Chondrocyte (in vitro differentiated cells): Measurements from ENCODE around the gene PDCL2. TPM values are rescaled to one million over a fixed set of nuclear protein-coding genes. Genes with fewer than 3 reads are reported as not detected.

Source experiments
- DNase-seq: peaks from one replicate; pipeline ENCODE4 v3.0.0; 2021; ENCODE audit warnings: mixed read lengths, low spot score
- H3K27ac Mint-ChIP-seq: one replicate; pipeline ENCODE4 v1.8.0; 2021; ENCODE audit warnings: mild to moderate bottlenecking, moderate library complexity, mixed read lengths; ENCODE audit not compliant: unreplicated experiment
- H3K27me3 Mint-ChIP-seq: 2 replicates; pipeline ENCODE4 v1.8.0; 2021; ENCODE audit warnings: low read depth, mixed read lengths
- H3K36me3 Mint-ChIP-seq: 2 replicates; pipeline ENCODE4 v1.8.0; 2021; ENCODE audit warnings: low read depth, mixed read lengths
- H3K4me1 Mint-ChIP-seq: 2 replicates; pipeline ENCODE4 v1.8.0; 2021; ENCODE audit warnings: low read depth, mild to moderate bottlenecking, mixed read lengths
- H3K4me3 Mint-ChIP-seq: one replicate; pipeline ENCODE4 v1.8.0; 2021; ENCODE audit warnings: mild to moderate bottlenecking, moderate library complexity, mixed read lengths; ENCODE audit not compliant: unreplicated experiment
- H3K9me3 Mint-ChIP-seq: 2 replicates; pipeline ENCODE4 v1.8.0; 2021; ENCODE audit warnings: low read depth, mixed read lengths
- CTCF ChIP-seq: fragments of 200-600 bp; sonication (generic); IDR thresholded peaks from 2 replicates; pipeline ENCODE4 v1.5.0; 2021; ENCODE audit warnings: antibody characterized with exemption, mild to moderate bottlenecking, moderate library complexity
- total RNA-seq: library from RNA; stranded (reverse); gene quantifications from 3 replicates; pipeline ENCODE4 v1.2.1, GENCODE V29; 2021

The PDCL2 gene
- total RNA-seq, 1 donor from 2014 or later = not detected

GRCh38 chr4:55546756-55547465, 45.1 kb downstream of the PDCL2 start, which contains the start of gene CLOCK:
Gene CLOCK, minus strand, starts transcription at chr4:55546909. Its CDS starts 64,124 bp downstream, at chr4:55482785.
- no peaks in the 10 kb centered on the region for H3K9me3 Mint-ChIP-seq
- H3K36me3 Mint-ChIP-seq = no peaks in the 10 kb centered on the region
- peak; percentile 78 for TF ChIP-seq CTCF
- H3K4me1 Mint-ChIP-seq = peaks cover 53% of the 10 kb centered on the region
- no peaks in the 10 kb centered on the region for H3K27me3 Mint-ChIP-seq
- H3K27ac Mint-ChIP-seq = peak within 1 kb of the TSS; percentile 98
- DNase-seq = peak; percentile 96
- peak within 1 kb of the TSS; percentile 99 for H3K4me3 Mint-ChIP-seq

GRCh38 chr4:55546506-55546755, 45.6 kb downstream of the PDCL2 start:
- H3K9me3 Mint-ChIP-seq = no peaks in the 10 kb centered on the region
- H3K4me3 Mint-ChIP-seq = peak overlapping the region; percentile 99
- no peak overlapping the region for H3K27ac Mint-ChIP-seq

GRCh38 chr4:55545641-55546505, 46.2 kb downstream of the PDCL2 start:
- Mint-ChIP-seq H3K4me3 (peak overlapping the region; percentile 99), H3K9me3 (no peaks in the 10 kb centered on the region), H3K4me1 (peaks cover 53% of the 10 kb centered on the region), H3K36me3 (no peaks in the 10 kb centered on the region), H3K27me3 (no peaks in the 10 kb centered on the region), H3K27ac (peak overlapping the region; percentile 90)
- no peak for DNase-seq
- TF ChIP-seq CTCF = no peak

More at GRCh38 chr4:55546506-55546755, 45.6 kb downstream of the PDCL2 start:
- no peak for TF ChIP-seq CTCF
- H3K36me3 Mint-ChIP-seq = no peaks in the 10 kb centered on the region
- no peak for DNase-seq
- H3K4me1 Mint-ChIP-seq = peaks cover 53% of the 10 kb centered on the region
- no peaks in the 10 kb centered on the region for H3K27me3 Mint-ChIP-seq

- Mint-ChIP-seq H3K4me1 (peaks cover 55% of the 10 kb centered on the region), H3K27me3 (no peaks in the 10 kb centered on the region), H3K27ac (peak overlapping the region; percentile 90), H3K36me3 (no peaks in the 10 kb centered on the region), H3K9me3 (no peaks in the 10 kb centered on the region), H3K4me3 (peak overlapping the region; percentile 99)
- TF ChIP-seq CTCF = no peak
- no peak for DNase-seq
Measured at GRCh38 chr4:55545151-55545550, 46.9 kb downstream of the PDCL2 start.

GRCh38 chr4:55543858-55544257, 48.2 kb downstream of the PDCL2 start:
- Mint-ChIP-seq H3K9me3 (no peaks in the 10 kb centered on the region), H3K4me1 (peaks cover 55% of the 10 kb centered on the region), H3K36me3 (no peaks in the 10 kb centered on the region), H3K27me3 (no peaks in the 10 kb centered on the region), H3K4me3 (no peak overlapping the region), H3K27ac (peak overlapping the region; percentile 43)
- peak; percentile 62 for TF ChIP-seq CTCF
- no peak for DNase-seq
